ENCODE results near the gene SHCBP1L.

Gene SHCBP1L

DNA sequence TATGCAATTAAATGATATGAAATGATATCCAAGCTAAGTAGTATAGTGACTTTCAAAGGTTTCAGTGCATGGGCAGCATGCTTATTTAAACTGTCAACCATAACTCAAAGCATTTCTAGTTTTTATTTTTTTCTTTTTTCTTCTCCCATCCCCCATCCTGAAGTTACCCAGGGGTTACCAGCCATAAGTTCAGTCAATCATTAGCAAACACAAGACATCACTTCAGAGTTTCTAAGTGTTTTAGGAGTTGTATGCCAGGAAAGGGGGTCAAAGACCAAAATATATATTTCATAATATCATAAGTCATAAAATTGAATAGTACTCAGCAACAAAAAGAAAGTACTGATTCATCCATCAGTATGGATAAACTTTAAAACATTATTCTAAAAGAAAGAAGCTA, 85.1 kb downstream of the SHCBP1L start:
- no peak overlapping the region for H3K27ac ChIP-seq (ENCODE audit: low read length)
- no peaks in the 10 kb centered on the region for H3K9me3 ChIP-seq (ENCODE audit: control insufficient read depth in 2 of 2, low read length in 2 of 2)
- peaks cover 40 to 56% of the 10 kb centered on the region in 2 donors for H3K36me3 ChIP-seq (ENCODE audit: control insufficient read depth in 2 of 2, insufficient read depth in 2 of 2, low read length in 2 of 2)
- no peaks in the 10 kb centered on the region for H3K27me3 ChIP-seq (ENCODE audit: control insufficient read depth in 1 of 2, insufficient read depth in 2 of 2, low read length in 2 of 2)
- H3K4me1 ChIP-seq (ENCODE audit: control insufficient read depth, insufficient read depth, low read length), result no peaks in the 10 kb centered on the region
- no peak overlapping the region for H3K9ac ChIP-seq (ENCODE audit: low read length in 2 of 2)
- H3K4me3 ChIP-seq (ENCODE audit: low read length in 2 of 2), result no peak overlapping the region

- no peaks in the 10 kb centered on the region for H3K4me1 ChIP-seq (ENCODE audit: control insufficient read depth, insufficient read depth, low read length)
- H3K36me3 ChIP-seq (ENCODE audit: control insufficient read depth in 2 of 2, insufficient read depth in 2 of 2, low read length in 2 of 2), result peaks cover 57 to 73% of the 10 kb centered on the region in 2 donors
- no peak overlapping the region for H3K9ac ChIP-seq (ENCODE audit: low read length in 2 of 2)
- H3K9me3 ChIP-seq (ENCODE audit: control insufficient read depth in 2 of 2, low read length in 2 of 2), result no peaks in the 10 kb centered on the region
- H3K27ac ChIP-seq (ENCODE audit: low read length), result no peak overlapping the region
- H3K27me3 ChIP-seq (ENCODE audit: control insufficient read depth in 1 of 2, insufficient read depth in 2 of 2, low read length in 2 of 2), result no peaks in the 10 kb centered on the region
- no peak overlapping the region for H3K4me3 ChIP-seq (ENCODE audit: low read length in 2 of 2)
Measured at GRCh38 chr1:182863940-182864339, 89.0 kb downstream of the SHCBP1L start.

- Histone ChIP-seq H3K36me3 (ENCODE audit: control insufficient read depth in 2 of 2, insufficient read depth in 2 of 2, low read length in 2 of 2) (peaks cover 63 to 75% of the 10 kb centered on the region in 2 donors), H3K9ac (ENCODE audit: low read length in 2 of 2) (no peak overlapping the region), H3K4me1 (ENCODE audit: control insufficient read depth, insufficient read depth, low read length) (no peaks in the 10 kb centered on the region), H3K27me3 (ENCODE audit: control insufficient read depth in 1 of 2, insufficient read depth in 2 of 2, low read length in 2 of 2) (no peaks in the 10 kb centered on the region), H3K9me3 (ENCODE audit: control insufficient read depth in 2 of 2, low read length in 2 of 2) (no peaks in the 10 kb centered on the region), H3K4me3 (ENCODE audit: low read length in 2 of 2) (no peak overlapping the region), H3K27ac (ENCODE audit: low read length) (no peak overlapping the region)
Measured at GRCh38 chr1:182862827-182863226, 90.1 kb downstream of the SHCBP1L start.

DNA sequence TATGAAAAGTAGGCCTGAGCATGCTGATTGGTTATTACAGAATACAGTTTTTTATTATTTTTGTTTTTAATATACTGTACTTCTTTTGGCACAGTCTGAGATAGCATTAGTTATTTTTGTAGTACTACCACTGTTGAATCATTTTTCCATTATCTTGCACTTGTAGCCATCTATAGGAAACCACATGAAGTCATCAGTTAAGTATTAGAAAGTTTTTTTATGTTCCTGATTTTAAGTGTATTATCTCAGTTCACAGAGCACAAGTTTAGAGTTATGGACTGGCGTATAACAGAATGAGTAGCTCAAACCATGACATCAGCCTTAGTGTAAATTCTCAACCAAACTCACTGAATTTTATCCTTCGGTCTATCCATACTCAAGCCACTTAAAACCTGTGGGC, 91.0 kb downstream of the SHCBP1L start:
- H3K27me3 ChIP-seq (ENCODE audit: control insufficient read depth in 1 of 2, insufficient read depth in 2 of 2, low read length in 2 of 2), result no peaks in the 10 kb centered on the region
- H3K27ac ChIP-seq (ENCODE audit: low read length), result no peak overlapping the region
- H3K9ac ChIP-seq (ENCODE audit: low read length in 2 of 2), result no peak overlapping the region
- H3K9me3 ChIP-seq (ENCODE audit: control insufficient read depth in 2 of 2, low read length in 2 of 2), result no peaks in the 10 kb centered on the region
- H3K4me1 ChIP-seq (ENCODE audit: control insufficient read depth, insufficient read depth, low read length), result no peaks in the 10 kb centered on the region
- no peak overlapping the region for H3K4me3 ChIP-seq (ENCODE audit: low read length in 2 of 2)
- peaks cover 63 to 76% of the 10 kb centered on the region in 2 donors for H3K36me3 ChIP-seq (ENCODE audit: control insufficient read depth in 2 of 2, insufficient read depth in 2 of 2, low read length in 2 of 2)

DNA sequence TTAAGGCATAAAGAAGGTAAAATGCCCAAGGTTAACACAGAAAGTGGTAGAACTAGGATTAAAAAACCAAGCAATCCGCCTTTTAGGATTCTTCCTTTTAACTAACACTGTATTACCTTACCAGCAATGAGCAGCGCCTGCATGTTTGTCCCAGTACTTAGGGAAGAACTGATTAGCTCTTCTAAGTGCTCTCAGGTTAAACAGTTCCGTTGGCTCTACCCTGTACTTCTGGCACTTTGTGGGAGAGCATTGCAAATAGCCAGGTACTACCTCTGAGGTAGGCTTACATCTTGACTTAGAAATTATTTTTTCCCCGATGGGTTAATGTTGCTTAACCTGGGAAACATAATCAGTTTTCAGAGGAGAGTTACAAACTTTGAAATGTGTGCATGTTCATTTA, 92.3 kb downstream of the SHCBP1L start:
- H3K36me3 ChIP-seq (ENCODE audit: control insufficient read depth in 2 of 2, insufficient read depth in 2 of 2, low read length in 2 of 2), result peaks cover 62 to 74% of the 10 kb centered on the region in 2 donors
- H3K4me3 ChIP-seq (ENCODE audit: low read length in 2 of 2), result no peak overlapping the region

GRCh38 chr1:182857212-182857611, 95.8 kb downstream of the SHCBP1L start:
- no peak overlapping the region for H3K9ac ChIP-seq (ENCODE audit: low read length in 2 of 2)
- H3K27me3 ChIP-seq (ENCODE audit: control insufficient read depth in 1 of 2, insufficient read depth in 2 of 2, low read length in 2 of 2), result no peaks in the 10 kb centered on the region
- H3K36me3 ChIP-seq (ENCODE audit: control insufficient read depth in 2 of 2, insufficient read depth in 2 of 2, low read length in 2 of 2), result peaks cover 70 to 80% of the 10 kb centered on the region in 2 donors
- no peaks in the 10 kb centered on the region for H3K4me1 ChIP-seq (ENCODE audit: control insufficient read depth, insufficient read depth, low read length)
- H3K4me3 ChIP-seq (ENCODE audit: low read length in 2 of 2), result no peak overlapping the region
- H3K27ac ChIP-seq (ENCODE audit: low read length), result no peak overlapping the region
- H3K9me3 ChIP-seq (ENCODE audit: control insufficient read depth in 2 of 2, low read length in 2 of 2), result no peaks in the 10 kb centered on the region

More for the DNA sequence above, 92.3 kb downstream of the SHCBP1L start:
- Histone ChIP-seq H3K27ac (ENCODE audit: low read length) (no peak overlapping the region), H3K9ac (ENCODE audit: low read length in 2 of 2) (no peak overlapping the region), H3K27me3 (ENCODE audit: control insufficient read depth in 1 of 2, insufficient read depth in 2 of 2, low read length in 2 of 2) (no peaks in the 10 kb centered on the region), H3K4me1 (ENCODE audit: control insufficient read depth, insufficient read depth, low read length) (no peaks in the 10 kb centered on the region), H3K9me3 (ENCODE audit: control insufficient read depth in 2 of 2, low read length in 2 of 2) (no peaks in the 10 kb centered on the region)

DNA sequence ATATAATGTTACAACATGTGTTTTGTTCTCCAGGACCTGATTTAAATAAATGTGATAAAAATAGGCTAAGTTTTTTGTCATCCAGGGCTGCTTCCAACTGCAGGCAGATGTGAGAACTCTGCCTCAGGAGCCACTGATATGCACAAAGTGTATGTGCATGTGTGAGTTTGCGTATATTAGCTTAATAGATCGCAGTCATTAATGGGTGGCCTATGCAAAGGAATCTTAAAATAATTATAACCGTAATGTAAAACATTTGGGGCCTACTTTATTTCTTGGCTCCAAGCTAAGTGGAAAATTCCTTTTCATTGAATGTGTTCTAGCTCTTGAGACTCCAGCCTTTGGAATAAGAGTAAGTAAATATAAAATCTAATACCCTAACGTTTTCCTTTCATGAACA, 97.1 kb downstream of the SHCBP1L start:
- peaks cover 64 to 78% of the 10 kb centered on the region in 2 donors for H3K36me3 ChIP-seq (ENCODE audit: control insufficient read depth in 2 of 2, insufficient read depth in 2 of 2, low read length in 2 of 2)
- H3K27ac ChIP-seq (ENCODE audit: low read length), result no peak overlapping the region
- H3K4me1 ChIP-seq (ENCODE audit: control insufficient read depth, insufficient read depth, low read length), result no peaks in the 10 kb centered on the region
- H3K4me3 ChIP-seq (ENCODE audit: low read length in 2 of 2), result no peak overlapping the region
- no peak overlapping the region for H3K9ac ChIP-seq (ENCODE audit: low read length in 2 of 2)
- H3K27me3 ChIP-seq (ENCODE audit: control insufficient read depth in 1 of 2, insufficient read depth in 2 of 2, low read length in 2 of 2), result no peaks in the 10 kb centered on the region
- no peaks in the 10 kb centered on the region for H3K9me3 ChIP-seq (ENCODE audit: control insufficient read depth in 2 of 2, low read length in 2 of 2)

GRCh38 chr1:182851825-182852224, 101.1 kb downstream of the SHCBP1L start:
- no peak overlapping the region for H3K9ac ChIP-seq (ENCODE audit: low read length in 2 of 2)
- H3K36me3 ChIP-seq (ENCODE audit: control insufficient read depth in 2 of 2, insufficient read depth in 2 of 2, low read length in 2 of 2), result peaks cover 38 to 72% of the 10 kb centered on the region in 2 donors
- no peak overlapping the region for H3K27ac ChIP-seq (ENCODE audit: low read length)
- no peak overlapping the region for H3K4me3 ChIP-seq (ENCODE audit: low read length in 2 of 2)
- no peaks in the 10 kb centered on the region for H3K9me3 ChIP-seq (ENCODE audit: control insufficient read depth in 2 of 2, low read length in 2 of 2)
- H3K27me3 ChIP-seq (ENCODE audit: control insufficient read depth in 1 of 2, insufficient read depth in 2 of 2, low read length in 2 of 2), result no peaks in the 10 kb centered on the region
- no peaks in the 10 kb centered on the region for H3K4me1 ChIP-seq (ENCODE audit: control insufficient read depth, insufficient read depth, low read length)

DNA sequence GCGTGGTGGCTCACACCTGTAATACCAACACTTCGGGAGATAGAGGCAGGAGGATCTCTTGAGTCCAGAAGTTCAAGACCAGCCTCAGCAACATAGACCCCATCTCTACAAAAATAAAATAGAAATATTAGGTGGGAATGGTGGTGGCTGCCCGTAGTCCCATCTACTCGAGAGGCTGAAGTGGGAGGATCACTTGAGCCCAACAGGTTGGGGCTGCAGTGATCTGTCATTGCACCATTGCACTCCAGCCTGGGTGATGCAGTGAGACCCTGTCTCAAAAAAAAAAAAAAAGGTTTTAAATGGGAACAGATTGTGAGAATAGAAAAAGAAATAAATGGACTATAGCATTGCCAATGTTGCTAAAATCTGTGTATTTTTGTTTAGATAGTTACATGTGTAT, 102.6 kb downstream of the SHCBP1L start:
- H3K36me3 ChIP-seq (ENCODE audit: control insufficient read depth in 2 of 2, insufficient read depth in 2 of 2, low read length in 2 of 2), result peaks cover 36 to 72% of the 10 kb centered on the region in 2 donors

More for the DNA sequence above, 102.6 kb downstream of the SHCBP1L start:
- no peak overlapping the region for H3K27ac ChIP-seq (ENCODE audit: low read length)
- no peaks in the 10 kb centered on the region for H3K9me3 ChIP-seq (ENCODE audit: control insufficient read depth in 2 of 2, low read length in 2 of 2)
- no peak overlapping the region for H3K9ac ChIP-seq (ENCODE audit: low read length in 2 of 2)
- no peaks in the 10 kb centered on the region for H3K27me3 ChIP-seq (ENCODE audit: control insufficient read depth in 1 of 2, insufficient read depth in 2 of 2, low read length in 2 of 2)
- H3K4me1 ChIP-seq (ENCODE audit: control insufficient read depth, insufficient read depth, low read length), result no peaks in the 10 kb centered on the region
- H3K4me3 ChIP-seq (ENCODE audit: low read length in 2 of 2), result no peak overlapping the region

Data from stomach smooth muscle (tissue), 2 donors.